Measurements from ENCODE around the gene TNFAIP8.

TNFAIP8 gene

GRCh38 chr5:119353213-119353612 lies 2.6 kb upstream of the TNFAIP8 start:
- DNase-seq = no peak

GRCh38 chr5:119353686-119354366 lies 2.0 kb upstream of the TNFAIP8 start:
- no peak for DNase-seq

- DNase-seq = no peak
Measured at GRCh38 chr5:119354537-119355243, 1.1 kb upstream of the TNFAIP8 start.

- DNase-seq = no peak
Measured at GRCh38 chr5:119355244-119355638, 578 bp upstream of the TNFAIP8 start.

GRCh38 chr5:119356612-119357188 lies 881 bp downstream of the TNFAIP8 start:
- DNase-seq = no peak

- no peak for DNase-seq
Measured at GRCh38 chr5:119357270-119357669, 1.5 kb downstream of the TNFAIP8 start.

GRCh38 chr5:119357808-119358529 lies 2.1 kb downstream of the TNFAIP8 start:
- no peak for DNase-seq

- DNase-seq = no peak
Measured at GRCh38 chr5:119358530-119358900, 2.7 kb downstream of the TNFAIP8 start.

GRCh38 chr5:119358901-119359603 lies 3.2 kb downstream of the TNFAIP8 start:
- DNase-seq = no peak

GRCh38 chr5:119359737-119360413 lies 4.1 kb downstream of the TNFAIP8 start:
- DNase-seq = no peak

GRCh38 chr5:119360905-119361593 lies 5.2 kb downstream of the TNFAIP8 start:
- DNase-seq = no peak

- DNase-seq = no peak
Measured at GRCh38 chr5:119361594-119362125, 5.8 kb downstream of the TNFAIP8 start.

GRCh38 chr5:119362714-119363113 lies 6.9 kb downstream of the TNFAIP8 start:
- DNase-seq = no peak

- DNase-seq = no peak
Measured at GRCh38 chr5:119363271-119363670, 7.5 kb downstream of the TNFAIP8 start.

GRCh38 chr5:119363936-119364335 lies 8.1 kb downstream of the TNFAIP8 start:
- no peak for DNase-seq

- no peak for DNase-seq
Measured at GRCh38 chr5:119365847-119366539, 10.2 kb downstream of the TNFAIP8 start.

GRCh38 chr5:119366540-119366881 lies 10.7 kb downstream of the TNFAIP8 start:
- no peak for DNase-seq

GRCh38 chr5:119367502-119368237 lies 11.9 kb downstream of the TNFAIP8 start:
- no peak for DNase-seq

- no peak for DNase-seq
Measured at GRCh38 chr5:119368238-119368630, 12.4 kb downstream of the TNFAIP8 start.

GRCh38 chr5:119370486-119370885 lies 14.7 kb downstream of the TNFAIP8 start:
- DNase-seq = no peak
